Measurements from ENCODE around the gene PLAU.

Gene PLAU

DNA sequence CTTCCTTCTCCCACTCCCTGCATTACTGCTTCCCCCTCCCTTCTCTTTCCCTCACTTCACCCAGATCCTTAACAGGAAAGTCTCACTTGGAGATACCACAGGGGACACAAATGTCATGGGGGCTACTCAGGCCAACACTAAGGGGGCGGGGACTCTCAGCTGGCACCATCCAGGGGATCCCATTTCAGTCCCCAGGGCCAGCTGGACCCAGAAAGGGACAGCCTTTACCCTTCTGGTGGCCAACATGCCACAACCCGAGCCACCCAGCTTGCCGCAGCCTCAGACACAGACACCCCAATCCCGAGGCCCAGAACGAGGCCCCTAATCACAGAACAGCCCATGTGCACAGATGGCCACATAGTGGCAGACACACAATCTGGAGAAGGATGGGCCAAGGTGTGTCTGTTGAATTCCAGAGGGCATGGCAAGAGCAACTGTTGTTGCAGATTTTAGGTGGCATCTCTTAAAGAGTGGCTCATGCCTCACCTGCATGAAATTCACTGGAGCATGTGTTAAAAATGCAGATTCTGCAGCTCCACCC lies 42.2 kb upstream of the PLAU start:
- Histone ChIP-seq H3K36me3 (ENCODE audit: control insufficient read depth in 2 of 2, insufficient read depth in 2 of 2, low read length in 2 of 2) (peaks cover 23 to 34% of the 10 kb centered on the region in 2 donors), H3K27ac (ENCODE audit: low read length) (peak overlapping the region; percentile 76), H3K27me3 (ENCODE audit: control insufficient read depth in 1 of 2, insufficient read depth in 2 of 2, low read length in 2 of 2) (no peaks in the 10 kb centered on the region), H3K9ac (ENCODE audit: low read length in 2 of 2) (peak overlapping the region in 1 of 2 donors; percentile 47), H3K4me1 (ENCODE audit: control insufficient read depth, insufficient read depth, low read length) (peaks cover 95% of the 10 kb centered on the region), H3K4me3 (ENCODE audit: low read length in 2 of 2) (peak overlapping the region in 1 of 2 donors; percentile 35), H3K9me3 (ENCODE audit: control insufficient read depth in 2 of 2, low read length in 2 of 2) (no peaks in the 10 kb centered on the region)

DNA sequence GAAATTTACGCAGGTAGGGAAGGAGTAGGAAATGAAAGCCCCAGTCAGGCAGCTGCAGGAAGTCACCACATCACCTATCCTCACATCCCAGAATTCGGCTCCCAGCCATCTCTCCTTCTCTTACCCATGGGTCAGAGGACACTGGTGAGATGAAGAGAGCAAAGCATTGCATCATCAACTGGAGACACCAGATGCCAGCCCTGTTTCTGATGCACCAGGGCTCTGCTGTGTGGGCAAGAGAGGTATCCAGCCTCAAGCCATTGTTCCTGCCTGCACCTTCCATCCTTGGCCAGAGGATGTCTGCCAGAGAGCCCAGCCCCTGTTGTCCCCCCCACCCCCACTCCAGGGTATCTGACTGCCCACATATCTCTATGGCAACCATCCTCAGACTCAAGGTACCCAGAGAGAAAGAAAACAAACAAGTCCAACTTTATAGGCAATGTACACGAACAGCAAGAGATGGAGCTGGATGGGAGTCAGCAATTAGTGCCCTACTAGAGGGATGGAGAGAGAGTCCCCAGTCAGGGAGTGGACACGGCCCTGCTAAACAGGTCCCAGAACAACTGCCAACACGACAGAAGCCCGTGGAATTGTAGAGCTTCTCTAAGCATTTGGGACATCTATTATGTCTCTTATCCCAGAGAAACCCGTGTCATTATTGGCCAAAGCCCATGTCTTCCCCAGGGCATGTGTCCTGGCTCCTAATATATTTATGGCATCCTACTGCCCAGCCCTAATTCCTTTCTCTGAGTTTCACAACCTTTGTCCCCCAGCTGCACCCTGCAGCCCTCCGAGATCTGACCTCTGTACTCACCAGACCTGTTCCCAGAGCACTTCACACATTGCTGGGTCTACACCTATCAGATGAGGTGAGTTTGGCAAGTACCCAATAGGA lies 39.4 kb upstream of the PLAU start:
- peak overlapping the region; percentile 76 for H3K27ac ChIP-seq (ENCODE audit: low read length)
- H3K27me3 ChIP-seq (ENCODE audit: control insufficient read depth in 1 of 2, insufficient read depth in 2 of 2, low read length in 2 of 2): no peaks in the 10 kb centered on the region
- H3K4me1 ChIP-seq (ENCODE audit: control insufficient read depth, insufficient read depth, low read length): peaks cover 82% of the 10 kb centered on the region
- peak overlapping the region; percentile 51 to 57 for H3K9ac ChIP-seq (ENCODE audit: low read length in 2 of 2)
- peak overlapping the region; percentile 77 to 81 for H3K4me3 ChIP-seq (ENCODE audit: low read length in 2 of 2)
- H3K9me3 ChIP-seq (ENCODE audit: control insufficient read depth in 2 of 2, low read length in 2 of 2): no peaks in the 10 kb centered on the region
- H3K36me3 ChIP-seq (ENCODE audit: control insufficient read depth in 2 of 2, insufficient read depth in 2 of 2, low read length in 2 of 2): peaks cover 20 to 24% of the 10 kb centered on the region in 2 donors

DNA sequence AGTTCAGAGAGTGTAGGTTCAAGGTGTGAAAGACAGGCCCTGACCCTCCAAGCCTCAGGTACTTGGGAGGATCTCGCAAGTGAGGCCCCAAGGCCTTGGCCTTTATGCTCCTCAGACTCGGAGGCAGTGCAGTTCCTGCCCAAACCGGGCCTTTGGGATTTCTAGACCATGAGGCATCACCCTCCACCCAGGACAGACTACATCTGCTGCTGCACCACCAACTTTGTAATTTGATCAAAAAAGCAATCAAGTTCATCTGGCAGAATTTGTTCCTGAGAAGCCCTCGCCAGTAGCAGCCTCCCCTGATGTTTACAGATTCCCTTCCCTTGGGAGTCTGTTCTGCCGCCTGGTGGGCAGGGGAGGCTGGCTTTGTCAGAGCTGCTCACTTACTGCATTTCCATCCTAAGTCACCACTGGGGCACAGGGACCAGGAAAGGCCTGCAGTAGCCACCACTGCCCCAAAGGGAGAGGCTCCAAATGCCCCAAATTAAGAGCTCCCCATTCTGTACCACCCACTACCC lies 38.7 kb upstream of the PLAU start:
- Histone ChIP-seq H3K4me1 (ENCODE audit: control insufficient read depth, insufficient read depth, low read length) (peaks cover 75% of the 10 kb centered on the region), H3K36me3 (ENCODE audit: control insufficient read depth in 2 of 2, insufficient read depth in 2 of 2, low read length in 2 of 2) (peaks cover 20 to 24% of the 10 kb centered on the region in 2 donors), H3K4me3 (ENCODE audit: low read length in 2 of 2) (peak overlapping the region; percentile 77 to 81), H3K27me3 (ENCODE audit: control insufficient read depth in 1 of 2, insufficient read depth in 2 of 2, low read length in 2 of 2) (no peaks in the 10 kb centered on the region), H3K9ac (ENCODE audit: low read length in 2 of 2) (peak overlapping the region; percentile 61 to 71), H3K27ac (ENCODE audit: low read length) (peak overlapping the region; percentile 76), H3K9me3 (ENCODE audit: control insufficient read depth in 2 of 2, low read length in 2 of 2) (no peaks in the 10 kb centered on the region)

DNA sequence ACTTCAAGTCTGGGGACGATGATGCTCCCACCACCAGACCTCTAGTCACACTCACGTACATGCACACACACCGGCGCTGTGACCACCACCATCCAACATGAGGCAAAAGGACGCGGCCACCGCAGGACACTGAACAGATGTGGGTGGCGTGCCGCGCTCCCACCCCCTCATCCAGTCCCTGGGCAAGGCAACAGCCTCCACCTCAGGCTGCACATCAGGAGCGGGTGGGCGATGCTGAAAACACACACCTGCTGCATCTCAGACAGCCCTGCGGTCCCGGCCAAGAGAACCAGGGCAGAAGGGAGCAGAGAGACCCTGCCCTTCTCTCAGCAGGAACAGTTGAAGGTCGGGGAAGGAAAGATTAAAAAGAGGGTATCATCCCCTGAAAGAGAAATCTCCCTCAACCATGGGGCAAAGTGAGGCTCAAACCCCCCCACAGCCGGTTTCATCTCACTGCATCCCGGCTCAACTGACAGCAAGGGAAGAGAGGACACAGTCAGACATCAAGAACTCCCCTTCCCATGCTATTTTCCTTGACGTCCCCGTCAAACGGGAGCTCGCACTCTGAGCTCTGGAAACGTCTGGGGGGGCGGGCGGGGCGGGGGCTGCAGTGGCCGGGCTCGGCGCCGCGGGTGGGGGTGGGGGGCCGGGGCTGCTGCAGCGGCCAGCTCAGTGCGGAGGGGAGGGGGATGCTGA lies 37.6 kb upstream of the PLAU start:
- Histone ChIP-seq H3K4me3 (ENCODE audit: low read length in 2 of 2) (peak overlapping the region; percentile 77 to 81), H3K36me3 (ENCODE audit: control insufficient read depth in 2 of 2, insufficient read depth in 2 of 2, low read length in 2 of 2) (peaks cover 20% of the 10 kb centered on the region in 2 donors), H3K9ac (ENCODE audit: low read length in 2 of 2) (peak overlapping the region; percentile 61 to 71), H3K27ac (ENCODE audit: low read length) (peak overlapping the region; percentile 76), H3K4me1 (ENCODE audit: control insufficient read depth, insufficient read depth, low read length) (peaks cover 65% of the 10 kb centered on the region), H3K9me3 (ENCODE audit: control insufficient read depth in 2 of 2, low read length in 2 of 2) (no peaks in the 10 kb centered on the region), H3K27me3 (ENCODE audit: control insufficient read depth in 1 of 2, insufficient read depth in 2 of 2, low read length in 2 of 2) (no peaks in the 10 kb centered on the region)

DNA sequence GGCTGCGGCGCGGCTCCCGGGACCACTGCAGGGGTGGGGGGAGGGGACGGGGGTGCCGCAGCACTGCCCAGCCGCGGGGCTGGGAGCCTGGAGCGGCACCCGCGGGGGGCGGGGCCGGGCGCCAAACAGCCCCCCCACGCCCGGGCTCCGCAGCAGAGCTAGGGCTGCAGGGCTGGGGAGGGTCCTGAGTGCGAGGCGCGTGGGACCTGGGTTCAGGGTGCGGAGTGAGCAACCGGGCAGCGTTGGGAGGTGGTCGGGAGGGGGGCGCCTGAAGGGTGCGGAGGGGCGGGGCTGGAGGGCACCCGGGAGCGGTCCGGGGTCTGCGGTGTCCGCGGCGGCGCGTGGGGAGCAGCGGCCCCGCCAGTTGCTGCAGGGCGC lies 37.1 kb upstream of the PLAU start:
- Histone ChIP-seq H3K36me3 (ENCODE audit: control insufficient read depth in 2 of 2, insufficient read depth in 2 of 2, low read length in 2 of 2) (peaks cover 20% of the 10 kb centered on the region in 2 donors), H3K4me3 (ENCODE audit: low read length in 2 of 2) (peak overlapping the region; percentile 43 to 81), H3K4me1 (ENCODE audit: control insufficient read depth, insufficient read depth, low read length) (peaks cover 59% of the 10 kb centered on the region), H3K27ac (ENCODE audit: low read length) (no peak overlapping the region), H3K9ac (ENCODE audit: low read length in 2 of 2) (no peak overlapping the region), H3K27me3 (ENCODE audit: control insufficient read depth in 1 of 2, insufficient read depth in 2 of 2, low read length in 2 of 2) (no peaks in the 10 kb centered on the region), H3K9me3 (ENCODE audit: control insufficient read depth in 2 of 2, low read length in 2 of 2) (no peaks in the 10 kb centered on the region)

DNA sequence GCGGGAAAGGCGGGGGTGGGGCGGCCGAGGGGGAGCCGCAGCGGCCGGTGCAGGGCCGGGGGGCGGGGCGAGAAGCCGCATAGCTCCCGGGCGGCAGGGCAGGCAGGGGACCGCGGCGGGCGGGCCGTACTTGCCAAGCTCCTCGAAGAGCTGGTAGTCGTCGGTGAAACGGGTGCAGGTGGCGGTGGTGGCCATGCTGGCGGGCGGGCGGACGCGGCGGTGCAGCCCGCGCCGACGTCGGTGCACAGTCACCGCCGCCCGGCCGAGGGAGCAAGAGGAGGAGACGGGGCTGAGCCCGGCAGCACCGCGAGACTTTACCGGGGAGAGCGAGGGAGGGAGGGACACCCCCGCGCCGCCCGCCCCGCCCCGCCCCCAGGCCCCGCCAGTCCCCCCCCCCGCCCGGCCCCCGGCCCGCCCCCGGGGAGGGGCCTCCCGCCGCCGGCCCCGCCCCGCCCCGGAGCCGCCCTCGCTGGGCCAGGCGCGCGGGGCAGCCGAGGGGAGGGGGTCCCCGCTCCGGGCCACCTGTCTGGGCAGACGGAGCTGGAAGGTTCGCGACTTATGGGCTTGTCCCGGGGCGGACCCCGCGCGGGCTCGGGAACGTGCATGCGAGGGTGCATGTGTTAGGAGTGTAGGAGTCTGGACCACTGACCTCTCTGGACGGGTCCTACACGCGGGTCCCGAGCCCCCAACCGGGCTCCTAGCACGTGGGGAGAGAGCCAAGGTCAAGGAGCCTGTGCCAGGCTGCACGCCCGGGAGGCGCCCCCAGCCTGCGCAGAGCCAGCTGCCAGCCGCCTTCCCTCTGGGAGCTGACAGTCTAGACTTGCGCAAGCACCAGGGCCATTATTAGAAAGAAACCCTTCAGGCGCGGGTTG lies 36.4 kb upstream of the PLAU start, which contains the start of gene CAMK2G:
Gene CAMK2G (minus strand): TSS at position 289 of the 872 bp plus-strand sequence. CDS start 94 bp downstream, at position 195.
- H3K9me3 ChIP-seq (ENCODE audit: control insufficient read depth in 2 of 2, low read length in 2 of 2): no peaks in the 10 kb centered on the region
- H3K36me3 ChIP-seq (ENCODE audit: control insufficient read depth in 2 of 2, insufficient read depth in 2 of 2, low read length in 2 of 2): peaks cover 17% of the 10 kb centered on the region in 2 donors
- peak within 1 kb of the TSS; percentile 77 to 81 for H3K4me3 ChIP-seq (ENCODE audit: low read length in 2 of 2)
- no peaks in the 10 kb centered on the region for H3K27me3 ChIP-seq (ENCODE audit: control insufficient read depth in 1 of 2, insufficient read depth in 2 of 2, low read length in 2 of 2)
- H3K27ac ChIP-seq (ENCODE audit: low read length): peak within 1 kb of the TSS; percentile 76
- H3K4me1 ChIP-seq (ENCODE audit: control insufficient read depth, insufficient read depth, low read length): peaks cover 53% of the 10 kb centered on the region
- H3K9ac ChIP-seq (ENCODE audit: low read length in 2 of 2): peak within 1 kb of the TSS; percentile 61 to 71

DNA sequence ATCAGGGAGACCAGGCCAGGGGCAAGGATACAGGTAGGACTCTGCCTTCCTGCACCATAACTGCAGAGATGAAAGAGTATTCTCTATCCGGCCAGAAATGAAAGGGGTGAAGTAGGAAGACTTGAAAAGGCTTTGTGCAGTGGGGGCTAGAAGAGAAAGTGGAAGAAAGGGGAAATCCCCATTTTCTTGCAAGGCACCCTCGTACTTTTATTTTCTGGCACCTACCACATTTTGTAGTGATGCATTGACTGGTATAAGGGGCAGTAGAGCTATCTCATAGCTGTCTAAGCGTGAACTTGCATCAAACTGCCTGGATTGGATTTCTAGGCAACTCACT lies 35.8 kb upstream of the PLAU start:
- Histone ChIP-seq H3K27ac (ENCODE audit: low read length) (no peak overlapping the region), H3K4me1 (ENCODE audit: control insufficient read depth, insufficient read depth, low read length) (peaks cover 47% of the 10 kb centered on the region), H3K4me3 (ENCODE audit: low read length in 2 of 2) (peak overlapping the region; percentile 50 to 78), H3K36me3 (ENCODE audit: control insufficient read depth in 2 of 2, insufficient read depth in 2 of 2, low read length in 2 of 2) (peaks cover 13 to 16% of the 10 kb centered on the region in 2 donors), H3K27me3 (ENCODE audit: control insufficient read depth in 1 of 2, insufficient read depth in 2 of 2, low read length in 2 of 2) (no peaks in the 10 kb centered on the region), H3K9me3 (ENCODE audit: control insufficient read depth in 2 of 2, low read length in 2 of 2) (no peaks in the 10 kb centered on the region), H3K9ac (ENCODE audit: low read length in 2 of 2) (peak overlapping the region; percentile 41 to 42)

DNA sequence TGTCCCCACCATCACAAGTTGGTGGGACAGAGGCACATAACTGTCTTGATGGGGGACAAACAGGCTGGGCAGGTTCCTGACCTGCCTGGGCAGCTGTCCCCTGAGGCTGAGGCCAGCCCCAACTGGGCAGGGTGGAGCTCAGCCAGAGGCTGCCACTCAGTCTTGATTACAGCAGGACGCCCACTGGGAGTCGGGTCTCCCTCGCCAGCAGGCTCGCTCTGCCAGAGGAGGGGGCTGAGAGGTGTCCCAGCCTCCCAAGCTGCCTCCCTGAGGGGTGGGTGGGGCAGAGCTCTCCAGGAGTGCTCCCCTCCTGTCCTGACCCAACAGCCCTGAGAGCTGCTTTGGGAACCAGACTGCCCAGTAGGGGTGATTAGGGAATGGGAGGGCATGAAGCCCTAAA lies 34.8 kb upstream of the PLAU start:
- H3K27ac ChIP-seq (ENCODE audit: low read length): peak overlapping the region; percentile 41
- H3K4me1 ChIP-seq (ENCODE audit: control insufficient read depth, insufficient read depth, low read length): peaks cover 37% of the 10 kb centered on the region
- H3K9ac ChIP-seq (ENCODE audit: low read length in 2 of 2): no peak overlapping the region
- H3K4me3 ChIP-seq (ENCODE audit: low read length in 2 of 2): no peak overlapping the region
- H3K9me3 ChIP-seq (ENCODE audit: control insufficient read depth in 2 of 2, low read length in 2 of 2): no peaks in the 10 kb centered on the region
- H3K27me3 ChIP-seq (ENCODE audit: control insufficient read depth in 1 of 2, insufficient read depth in 2 of 2, low read length in 2 of 2): no peaks in the 10 kb centered on the region
- peaks cover 4 to 7% of the 10 kb centered on the region in 2 donors for H3K36me3 ChIP-seq (ENCODE audit: control insufficient read depth in 2 of 2, insufficient read depth in 2 of 2, low read length in 2 of 2)

DNA sequence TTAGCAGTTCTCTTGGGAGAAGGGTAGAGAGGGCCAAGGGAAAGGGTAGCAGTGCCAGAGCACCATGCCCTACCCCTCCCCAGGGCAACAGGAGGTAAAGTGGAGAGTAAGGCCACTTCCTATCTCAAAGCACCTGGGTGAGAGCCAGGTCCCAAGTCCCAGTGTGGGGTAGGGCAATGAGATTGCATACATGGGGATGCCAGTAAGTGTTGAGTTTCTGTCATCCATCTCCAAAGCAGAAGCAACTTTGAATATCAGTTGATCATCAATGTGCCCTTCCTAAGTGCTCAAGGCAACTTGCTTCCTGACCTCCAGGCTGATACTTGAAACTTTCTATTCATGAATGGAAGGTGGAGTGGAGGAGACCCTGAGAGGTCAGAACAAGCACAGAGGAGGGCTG lies 34.4 kb upstream of the PLAU start:
- Histone ChIP-seq H3K9me3 (ENCODE audit: control insufficient read depth in 2 of 2, low read length in 2 of 2) (no peaks in the 10 kb centered on the region), H3K4me1 (ENCODE audit: control insufficient read depth, insufficient read depth, low read length) (peaks cover 33% of the 10 kb centered on the region), H3K36me3 (ENCODE audit: control insufficient read depth in 2 of 2, insufficient read depth in 2 of 2, low read length in 2 of 2) (peaks cover under 1 to 5% of the 10 kb centered on the region in 2 donors), H3K27ac (ENCODE audit: low read length) (peak overlapping the region; percentile 41), H3K4me3 (ENCODE audit: low read length in 2 of 2) (no peak overlapping the region), H3K27me3 (ENCODE audit: control insufficient read depth in 1 of 2, insufficient read depth in 2 of 2, low read length in 2 of 2) (no peaks in the 10 kb centered on the region), H3K9ac (ENCODE audit: low read length in 2 of 2) (no peak overlapping the region)

DNA sequence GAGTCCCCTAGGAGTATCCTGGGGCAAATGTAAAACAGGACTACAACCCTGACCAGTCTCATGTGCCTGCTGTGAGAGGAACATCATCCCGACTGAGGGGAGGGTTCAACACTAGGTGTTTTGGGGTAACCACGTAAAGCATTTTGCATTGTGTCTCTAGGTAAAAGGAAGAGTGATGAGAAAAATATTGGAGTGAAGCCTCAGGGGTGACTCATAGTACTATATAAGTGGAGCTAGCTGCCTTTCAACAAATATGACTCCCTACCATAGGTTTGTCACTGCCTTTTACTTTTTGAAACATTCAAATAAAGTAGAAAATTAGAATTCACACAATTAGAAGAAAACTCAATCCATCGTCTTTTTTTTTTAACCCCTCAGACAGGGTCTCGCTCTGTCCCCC lies 34.0 kb upstream of the PLAU start:
- no peaks in the 10 kb centered on the region for H3K27me3 ChIP-seq (ENCODE audit: control insufficient read depth in 1 of 2, insufficient read depth in 2 of 2, low read length in 2 of 2)
- no peaks in the 10 kb centered on the region for H3K9me3 ChIP-seq (ENCODE audit: control insufficient read depth in 2 of 2, low read length in 2 of 2)
- H3K4me3 ChIP-seq (ENCODE audit: low read length in 2 of 2): no peak overlapping the region
- H3K36me3 ChIP-seq (ENCODE audit: control insufficient read depth in 2 of 2, insufficient read depth in 2 of 2, low read length in 2 of 2): peaks cover 0 to 4% of the 10 kb centered on the region in 2 donors
- peaks cover 29% of the 10 kb centered on the region for H3K4me1 ChIP-seq (ENCODE audit: control insufficient read depth, insufficient read depth, low read length)
- H3K9ac ChIP-seq (ENCODE audit: low read length in 2 of 2): no peak overlapping the region
- peak overlapping the region; percentile 31 for H3K27ac ChIP-seq (ENCODE audit: low read length)
